Activated CD4-positive, alpha-beta T cell treated with anti-CD3 and anti-CD28 coated beads, Interleukin-2, amount 50 U/mL, for 1 hour (primary cell): Measurements from ENCODE around the gene FBRS.

Experiments used
- DNase-seq: peaks from one replicate; pipeline ENCODE4 v3.0.0-alpha.2; 2020

Gene FBRS

GRCh38 chr16:30645727-30646126, 12.5 kb upstream of the FBRS start:
- no peak for DNase-seq

GRCh38 chr16:30647274-30647571, 11.0 kb upstream of the FBRS start:
- DNase-seq, result no peak

GRCh38 chr16:30649725-30650368, 8.4 kb upstream of the FBRS start:
- DNase-seq, result no peak

- DNase-seq, result peak; percentile 99
Measured at GRCh38 chr16:30650369-30651123, 7.7 kb upstream of the FBRS start, which contains the start of gene PRR14. Gene PRR14 (plus strand): TSS chr16:30650960. CDS start chr16:30651646, 686 bp downstream.

GRCh38 chr16:30651124-30652004, 6.9 kb upstream of the FBRS start:
- peak; percentile 69 for DNase-seq

- no peak for DNase-seq
Measured at GRCh38 chr16:30652005-30652296, 6.3 kb upstream of the FBRS start.

- no peak for DNase-seq
Measured at GRCh38 chr16:30652718-30653117, 5.5 kb upstream of the FBRS start.

- no peak for DNase-seq
Measured at GRCh38 chr16:30654856-30655255, 3.4 kb upstream of the FBRS start.

GRCh38 chr16:30655815-30656347, 2.4 kb upstream of the FBRS start:
- DNase-seq, result no peak

GRCh38 chr16:30656388-30656787, 1.8 kb upstream of the FBRS start:
- no peak for DNase-seq

- DNase-seq, result no peak
Measured at GRCh38 chr16:30656974-30657865, 1.0 kb upstream of the FBRS start.

GRCh38 chr16:30658731-30659506, 688 bp downstream of the FBRS start:
- no peak for DNase-seq

GRCh38 chr16:30659507-30660423, 1.5 kb downstream of the FBRS start:
- DNase-seq, result peak; percentile 41

- DNase-seq, result peak; percentile 71
Measured at GRCh38 chr16:30660424-30661261, 2.4 kb downstream of the FBRS start.

GRCh38 chr16:30662449-30662848, 4.2 kb downstream of the FBRS start:
- no peak for DNase-seq

- DNase-seq, result no peak
Measured at GRCh38 chr16:30663038-30663437, 4.8 kb downstream of the FBRS start.

- no peak for DNase-seq
Measured at GRCh38 chr16:30663820-30664219, 5.6 kb downstream of the FBRS start.

GRCh38 chr16:30664616-30665109, 6.4 kb downstream of the FBRS start:
- DNase-seq, result no peak

GRCh38 chr16:30665155-30665829, 7.1 kb downstream of the FBRS start:
- DNase-seq, result no peak
